ENCODE measurements around the gene FGF7.

The FGF7 gene

DNA sequence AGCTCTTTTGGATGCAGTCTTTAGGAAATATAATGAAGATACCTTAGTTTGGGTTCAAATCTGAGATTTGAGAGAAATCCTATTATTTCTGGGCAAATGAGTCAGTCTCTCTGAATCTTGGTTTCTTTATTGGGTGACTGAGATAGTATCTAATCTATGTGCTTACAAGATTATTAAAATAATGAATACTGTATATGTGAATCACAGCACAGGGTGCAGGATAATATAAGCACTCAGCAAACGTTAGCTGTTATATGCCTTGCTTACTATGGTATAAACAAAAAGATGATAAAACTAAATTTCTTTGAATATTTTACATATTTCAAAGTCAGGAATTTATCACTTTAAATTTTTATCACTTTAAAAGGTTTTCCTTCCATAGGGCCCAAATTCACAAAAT lies 29.6 kb downstream of the FGF7 start:
- in situ Hi-C loops (cut with MboI; ENCODE audit: low sequenced_read_pairs, unreplicated experiment), result no loop called here
- DNase-seq (ENCODE audit: low spot score), result no peak
- TF ChIP-seq, protein P1, sequence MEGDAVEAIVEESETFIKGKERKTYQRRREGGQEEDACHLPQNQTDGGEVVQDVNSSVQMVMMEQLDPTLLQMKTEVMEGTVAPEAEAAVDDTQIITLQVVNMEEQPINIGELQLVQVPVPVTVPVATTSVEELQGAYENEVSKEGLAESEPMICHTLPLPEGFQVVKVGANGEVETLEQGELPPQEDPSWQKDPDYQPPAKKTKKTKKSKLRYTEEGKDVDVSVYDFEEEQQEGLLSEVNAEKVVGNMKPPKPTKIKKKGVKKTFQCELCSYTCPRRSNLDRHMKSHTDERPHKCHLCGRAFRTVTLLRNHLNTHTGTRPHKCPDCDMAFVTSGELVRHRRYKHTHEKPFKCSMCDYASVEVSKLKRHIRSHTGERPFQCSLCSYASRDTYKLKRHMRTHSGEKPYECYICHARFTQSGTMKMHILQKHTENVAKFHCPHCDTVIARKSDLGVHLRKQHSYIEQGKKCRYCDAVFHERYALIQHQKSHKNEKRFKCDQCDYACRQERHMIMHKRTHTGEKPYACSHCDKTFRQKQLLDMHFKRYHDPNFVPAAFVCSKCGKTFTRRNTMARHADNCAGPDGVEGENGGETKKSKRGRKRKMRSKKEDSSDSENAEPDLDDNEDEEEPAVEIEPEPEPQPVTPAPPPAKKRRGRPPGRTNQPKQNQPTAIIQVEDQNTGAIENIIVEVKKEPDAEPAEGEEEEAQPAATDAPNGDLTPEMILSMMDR (IDR thresholded peaks at IDR 0.05; ENCODE audit: borderline replicate concordance, control extremely low read depth, extremely low read depth, insufficient read depth, missing control alignments), result no peak

DNA sequence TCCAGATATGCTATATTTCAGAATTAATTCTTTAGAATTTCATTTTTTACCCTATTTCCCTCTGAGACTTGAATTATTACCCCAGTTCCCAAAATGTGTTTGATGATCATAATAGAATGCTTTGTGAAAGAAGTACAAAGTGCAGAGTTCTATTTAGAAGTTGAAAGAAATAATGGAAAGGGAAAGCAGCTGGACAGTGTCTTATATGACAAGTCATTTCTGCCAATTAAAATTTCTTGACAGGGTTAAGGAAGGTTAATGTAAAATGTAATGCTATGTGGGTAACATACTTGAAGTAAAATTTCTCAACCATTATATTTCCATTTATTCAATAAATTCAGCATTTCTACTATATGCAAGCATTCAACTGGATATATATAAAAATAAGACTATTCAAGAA lies 33.1 kb downstream of the FGF7 start:
- no peak for DNase-seq (ENCODE audit: low spot score)
- TF ChIP-seq, protein P1 (IDR thresholded peaks at IDR 0.05; ENCODE audit: borderline replicate concordance, control extremely low read depth, extremely low read depth, insufficient read depth, missing control alignments), result no peak
- in situ Hi-C loops (cut with MboI; ENCODE audit: low sequenced_read_pairs, unreplicated experiment), result no loop called here

DNA sequence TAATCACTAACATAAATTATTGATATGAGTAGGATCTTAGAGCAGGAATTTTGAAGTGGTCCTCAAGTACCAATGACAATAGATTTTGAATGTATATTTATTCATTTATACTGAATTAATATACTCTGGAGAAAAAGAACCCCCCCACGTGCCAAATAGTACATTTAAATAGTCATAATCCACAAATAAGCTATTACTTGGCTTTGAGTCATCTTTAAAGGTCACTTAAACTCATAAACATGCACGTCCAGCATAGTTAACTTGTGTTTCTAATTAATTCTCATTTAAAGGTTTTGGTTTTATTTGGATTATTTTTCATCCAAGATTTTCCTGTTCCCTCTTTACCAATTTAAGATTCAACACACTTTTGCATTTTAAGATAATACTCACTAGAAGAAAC lies 35.1 kb downstream of the FGF7 start:
- TF ChIP-seq, protein P1 (IDR thresholded peaks at IDR 0.05; ENCODE audit: borderline replicate concordance, control extremely low read depth, extremely low read depth, insufficient read depth, missing control alignments), result no peak
- DNase-seq (ENCODE audit: low spot score), result no peak
- in situ Hi-C loops (cut with MboI; ENCODE audit: low sequenced_read_pairs, unreplicated experiment), result no loop called here

DNA sequence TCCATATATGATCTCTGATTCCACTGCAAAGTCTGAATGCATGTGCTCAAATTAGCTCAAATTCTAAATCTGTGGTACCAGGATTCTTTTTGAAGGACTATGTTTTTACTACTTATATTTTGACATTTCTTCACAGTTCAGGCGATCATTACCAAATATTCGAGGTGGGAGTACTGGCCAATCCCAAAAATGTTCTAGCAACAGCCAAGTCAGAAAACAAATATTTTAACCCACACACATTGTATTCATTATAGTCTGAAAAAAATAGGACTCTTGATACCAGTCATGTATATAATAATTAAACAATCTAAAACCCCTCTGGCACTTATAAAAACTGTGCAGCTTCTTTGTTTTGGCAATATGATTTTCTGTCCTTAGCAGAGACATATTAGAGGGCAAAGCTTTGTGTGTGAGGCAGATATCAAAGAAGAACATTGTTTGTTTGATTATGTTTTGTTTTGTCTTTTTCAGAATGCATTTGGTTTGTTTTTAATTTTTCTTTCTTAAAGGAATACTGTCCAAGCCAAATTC lies 37.4 kb downstream of the FGF7 start:
- in situ Hi-C loops (cut with MboI; ENCODE audit: low sequenced_read_pairs, unreplicated experiment), result no loop called here
- no peak for DNase-seq (ENCODE audit: low spot score)
- TF ChIP-seq, protein P1 (IDR thresholded peaks at IDR 0.05; ENCODE audit: borderline replicate concordance, control extremely low read depth, extremely low read depth, insufficient read depth, missing control alignments), result no peak

DNA sequence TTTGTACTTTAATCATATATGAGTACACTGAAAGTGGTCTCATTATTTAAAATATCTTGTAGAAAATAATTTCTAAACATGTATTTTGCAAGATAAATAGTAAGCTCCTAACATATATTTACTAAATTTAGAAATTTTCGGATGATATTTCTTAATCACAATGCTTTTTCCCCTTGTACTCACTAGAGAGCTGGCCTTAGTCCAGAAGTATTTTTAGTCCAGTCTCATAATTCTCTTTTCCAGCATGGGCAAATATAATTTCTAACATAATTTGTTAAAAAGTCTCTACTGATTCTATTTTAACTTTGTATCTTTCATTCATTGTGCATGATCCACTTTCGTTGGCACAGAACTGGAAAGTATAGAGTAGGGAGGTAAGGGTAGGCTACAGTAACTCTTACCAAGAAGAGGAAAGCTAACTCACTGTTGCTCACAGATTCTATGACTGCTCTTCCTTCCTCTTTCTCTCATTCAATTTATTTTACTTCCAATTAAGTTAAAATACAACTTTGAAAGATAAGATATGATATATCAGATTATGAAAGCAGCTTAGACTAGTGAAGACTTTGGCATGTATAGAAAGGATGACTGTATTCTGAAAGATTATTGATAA lies 39.3 kb downstream of the FGF7 start:
- in situ Hi-C loops (cut with MboI; ENCODE audit: low sequenced_read_pairs, unreplicated experiment), result no loop called here
- no peak for DNase-seq (ENCODE audit: low spot score)
- TF ChIP-seq, protein P1 (IDR thresholded peaks at IDR 0.05; ENCODE audit: borderline replicate concordance, control extremely low read depth, extremely low read depth, insufficient read depth, missing control alignments), result no peak

DNA sequence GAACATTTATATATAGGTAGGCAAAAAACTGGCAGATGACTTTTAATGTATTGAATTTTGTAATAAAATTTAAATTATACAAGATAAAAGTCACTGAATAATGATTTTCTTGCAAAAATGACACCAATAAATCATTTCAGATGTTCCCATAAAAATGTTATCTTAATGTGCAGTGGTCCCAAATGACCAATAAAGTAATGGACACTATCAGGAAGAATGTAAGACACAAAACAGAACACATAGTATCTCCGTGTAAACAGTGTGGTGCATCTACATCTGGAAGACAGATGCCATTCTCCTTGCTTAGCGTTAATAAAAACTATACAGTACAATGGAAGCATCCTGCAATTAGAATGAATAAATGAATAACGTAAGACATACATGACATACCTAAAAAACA lies 41.5 kb downstream of the FGF7 start:
- no peak for DNase-seq (ENCODE audit: low spot score)
- in situ Hi-C loops (cut with MboI; ENCODE audit: low sequenced_read_pairs, unreplicated experiment), result no loop called here
- TF ChIP-seq, protein P1 (IDR thresholded peaks at IDR 0.05; ENCODE audit: borderline replicate concordance, control extremely low read depth, extremely low read depth, insufficient read depth, missing control alignments), result no peak
